ENCODE measurements around the gene CDK15. TPM values are rescaled to one million over a fixed set of nuclear protein-coding genes. Genes with fewer than 3 reads are reported as not detected.

The CDK15 gene
- total RNA-seq, 4 donors from 2014 or later, result 0.07 to 1.8 (median 1.4) TPM

DNA sequence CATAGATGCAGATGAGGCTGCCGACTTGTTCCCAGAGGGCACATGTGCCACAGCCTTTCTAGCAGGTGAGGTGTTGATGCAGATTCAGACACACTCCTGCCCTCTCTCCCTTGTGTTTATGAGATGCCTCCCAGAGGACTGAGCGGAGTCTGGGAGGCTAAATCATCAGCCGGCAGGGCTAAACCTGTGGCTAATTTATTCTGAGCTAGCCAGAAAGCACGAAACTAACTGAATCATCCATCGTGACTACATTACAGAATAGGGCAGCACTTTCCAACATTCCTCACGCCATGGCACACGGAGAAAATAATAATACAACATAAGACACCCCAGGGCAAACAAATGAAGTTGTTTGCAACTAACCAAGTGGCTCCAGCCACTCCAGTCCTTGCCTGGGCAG lies 125.6 kb downstream of the CDK15 start:
- no peak for ATAC-seq
- Histone ChIP-seq H3K4me3 (no peak overlapping the region), H3K4me1 (no peaks in the 10 kb centered on the region), H3K9me3 (no peaks in the 10 kb centered on the region), H3K27ac (no peak overlapping the region), H3K36me3 (no peaks in the 10 kb centered on the region), H3K27me3 (no peaks in the 10 kb centered on the region)
- WGBS, 2 donors (ENCODE audit: low coverage in 1 of 2), result 20 to 30% methylated on average over 1 to 2 of the region's 7 CpGs
- TF ChIP-seq CTCF (IDR thresholded peaks at IDR 0.05) (no peak), POLR2A (IDR thresholded peaks at IDR 0.05) (no peak), EP300 (IDR thresholded peaks at IDR 0.05) (no peak), POLR2AphosphoS5 (IDR thresholded peaks at IDR 0.05) (no peak)

- Histone ChIP-seq H3K4me3 (no peak overlapping the region), H3K9me3 (no peaks in the 10 kb centered on the region), H3K27me3 (no peaks in the 10 kb centered on the region), H3K4me1 (no peaks in the 10 kb centered on the region), H3K27ac (no peak overlapping the region), H3K36me3 (no peaks in the 10 kb centered on the region)
- WGBS, 2 donors (ENCODE audit: low coverage in 1 of 2), result 61 to 78% methylated on average over 3 of the region's 3 CpGs
- no peak for TF ChIP-seq POLR2A (IDR thresholded peaks at IDR 0.05)
- no peak for TF ChIP-seq EP300 (IDR thresholded peaks at IDR 0.05)
- TF ChIP-seq POLR2AphosphoS5 (IDR thresholded peaks at IDR 0.05), result no peak
- no peak for TF ChIP-seq CTCF (IDR thresholded peaks at IDR 0.05)
- no peak for ATAC-seq
Measured at GRCh38 chr2:201932511-201932910, 126.2 kb downstream of the CDK15 start.

- H3K27ac ChIP-seq, result no peak overlapping the region
- TF ChIP-seq POLR2AphosphoS5 (IDR thresholded peaks at IDR 0.05), result no peak
- TF ChIP-seq POLR2A (IDR thresholded peaks at IDR 0.05), result no peak
- TF ChIP-seq CTCF (IDR thresholded peaks at IDR 0.05), result no peak
- TF ChIP-seq EP300 (IDR thresholded peaks at IDR 0.05), result no peak
- ATAC-seq, result no peak
- no peaks in the 10 kb centered on the region for H3K9me3 ChIP-seq
- 35% methylated on average over 4 of the region's 7 CpGs; no CpG with 5 or more reads in 1 of the 2 donors for WGBS, 2 donors (ENCODE audit: low coverage in 1 of 2)
- H3K36me3 ChIP-seq, result no peaks in the 10 kb centered on the region
- no peaks in the 10 kb centered on the region for H3K4me1 ChIP-seq
- no peak overlapping the region for H3K4me3 ChIP-seq
- H3K27me3 ChIP-seq, result no peaks in the 10 kb centered on the region
Measured at GRCh38 chr2:201933792-201934237, 127.5 kb downstream of the CDK15 start.

GRCh38 chr2:201936817-201937216 lies 130.5 kb downstream of the CDK15 start:
- TF ChIP-seq POLR2AphosphoS5 (IDR thresholded peaks at IDR 0.05) (no peak), POLR2A (IDR thresholded peaks at IDR 0.05) (no peak), EP300 (IDR thresholded peaks at IDR 0.05) (no peak)
- Histone ChIP-seq H3K4me3 (no peak overlapping the region), H3K27me3 (no peaks in the 10 kb centered on the region), H3K4me1 (no peaks in the 10 kb centered on the region), H3K9me3 (no peaks in the 10 kb centered on the region), H3K27ac (no peak overlapping the region), H3K36me3 (no peaks in the 10 kb centered on the region)
- ATAC-seq, result no peak
- 100% methylated on average over 3 of the region's 4 CpGs for WGBS, 2 donors (ENCODE audit: low coverage in 1 of 2)

- H3K27ac ChIP-seq, result no peak overlapping the region
- WGBS, 2 donors (ENCODE audit: low coverage in 1 of 2), result 93% methylated on average over 3 of the region's 4 CpGs; no CpG with 5 or more reads in 1 of the 2 donors
- no peak for ATAC-seq
Measured at GRCh38 chr2:201937343-201937742, 131.0 kb downstream of the CDK15 start.

More at GRCh38 chr2:201937343-201937742, 131.0 kb downstream of the CDK15 start:
- no peaks in the 10 kb centered on the region for H3K9me3 ChIP-seq
- no peaks in the 10 kb centered on the region for H3K4me1 ChIP-seq
- no peak overlapping the region for H3K4me3 ChIP-seq
- no peak for TF ChIP-seq POLR2AphosphoS5 (IDR thresholded peaks at IDR 0.05)
- no peak for TF ChIP-seq CTCF (IDR thresholded peaks at IDR 0.05)
- TF ChIP-seq EP300 (IDR thresholded peaks at IDR 0.05), result no peak
- no peak for TF ChIP-seq POLR2A (IDR thresholded peaks at IDR 0.05)
- H3K36me3 ChIP-seq, result no peaks in the 10 kb centered on the region
- H3K27me3 ChIP-seq, result no peaks in the 10 kb centered on the region

All from gastroesophageal sphincter (tissue), 4 donors.